Left lobe of liver (tissue), 2 donors: Measurements from ENCODE around the gene DVL1. TPM values are rescaled to one million over a fixed set of nuclear protein-coding genes. Genes with fewer than 3 reads are reported as not detected.

Experiments
- ATAC-seq: fragments of 200-7000 bp; cut with Tn5 transposase; one replicate; pipeline ENCODE4 v1.9.1; 2020; ENCODE audit warnings: mild to moderate bottlenecking, moderate library complexity
- DNase-seq: peaks from one replicate; pipeline ENCODE4 v3.0.0-alpha.2; 2020; ENCODE audit warnings: low spot score
- total RNA-seq: library from RNA; stranded (reverse); gene quantifications from one replicate; pipeline ENCODE4 v1.2.1, GENCODE V29; 2021
- donor health status: DM: no; HTN: no; CAD: no; lungs with moderate emphysema.
- donor health status: DM: no; HTN: yes; CAD: no.

The DVL1 gene
- total RNA-seq, 1 donor from 2014 or later, result 50.4 TPM

DNA sequence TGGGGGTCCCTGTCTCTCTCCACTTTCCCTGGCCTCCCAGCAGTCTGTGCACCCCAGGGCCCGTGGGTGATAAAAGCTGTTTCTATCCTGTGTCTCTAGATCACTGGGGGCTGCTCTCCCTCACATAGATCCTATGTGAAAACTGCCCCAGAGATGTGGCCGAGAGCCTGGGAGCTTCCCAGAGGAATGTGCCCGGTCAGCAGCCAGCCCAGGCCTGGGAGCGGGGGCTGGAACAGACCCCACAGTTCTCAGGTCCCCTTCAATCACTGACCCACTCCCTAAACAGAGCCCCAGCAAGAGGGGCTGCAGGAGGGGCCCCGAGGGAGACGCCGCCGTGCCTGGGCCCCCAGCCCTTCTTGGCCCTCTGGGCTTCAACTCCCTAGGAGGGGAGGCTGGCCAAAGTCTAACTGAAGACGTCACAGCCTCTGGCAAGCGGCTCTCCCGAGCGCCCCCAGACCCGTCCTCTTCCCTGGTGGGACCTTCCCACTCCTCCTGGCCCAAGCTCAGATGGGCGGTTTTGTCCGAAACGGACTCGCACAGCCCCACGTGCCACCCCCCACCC lies 8.7 kb upstream of the DVL1 start:
- peak; percentile 35 for DNase-seq
- ATAC-seq, result no peak

- no peak for ATAC-seq
- DNase-seq, result peak; percentile 45
Measured at GRCh38 chr1:1356796-1357401, 7.7 kb upstream of the DVL1 start.

DNA sequence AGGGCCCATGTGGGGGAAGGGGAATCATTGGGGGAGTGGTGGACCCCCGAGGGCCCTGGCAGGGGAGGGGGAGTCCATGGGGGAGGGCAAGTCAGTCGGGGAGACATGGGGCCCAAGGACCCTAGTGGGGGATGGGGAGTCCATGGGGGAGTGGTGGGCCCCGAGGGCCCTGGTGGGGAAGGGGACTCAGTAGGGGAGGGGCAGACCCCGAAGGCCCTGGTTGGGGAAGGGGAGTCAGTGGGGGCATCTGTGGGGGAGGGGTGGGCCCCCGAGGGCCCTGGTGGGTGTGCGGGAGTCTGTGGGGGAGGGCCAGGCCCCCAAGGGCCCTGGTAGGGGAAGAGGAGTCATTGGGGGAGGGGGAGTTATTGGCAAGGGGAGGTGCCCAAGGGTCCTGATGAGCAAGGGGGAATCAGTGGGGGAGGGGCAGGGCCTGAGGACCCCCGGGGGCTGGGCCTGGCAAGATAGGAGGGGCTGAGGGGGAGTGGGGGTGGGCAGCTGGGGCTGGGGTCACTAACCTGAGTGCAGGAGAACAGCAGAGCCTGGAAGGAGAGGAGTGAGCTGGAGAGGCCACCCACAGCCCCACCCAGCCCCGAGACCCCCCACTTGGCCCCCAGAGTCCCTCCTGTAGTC lies 7.1 kb upstream of the DVL1 start:
- no peak for ATAC-seq
- DNase-seq, result peak; percentile 40

GRCh38 chr1:1355416-1355815 lies 6.2 kb upstream of the DVL1 start:
- peak; percentile 44 for ATAC-seq
- peak; percentile 50 for DNase-seq

- peak; percentile 46 for DNase-seq
- ATAC-seq, result peak; percentile 2
Measured at GRCh38 chr1:1354271-1355247, 5.3 kb upstream of the DVL1 start.

DNA sequence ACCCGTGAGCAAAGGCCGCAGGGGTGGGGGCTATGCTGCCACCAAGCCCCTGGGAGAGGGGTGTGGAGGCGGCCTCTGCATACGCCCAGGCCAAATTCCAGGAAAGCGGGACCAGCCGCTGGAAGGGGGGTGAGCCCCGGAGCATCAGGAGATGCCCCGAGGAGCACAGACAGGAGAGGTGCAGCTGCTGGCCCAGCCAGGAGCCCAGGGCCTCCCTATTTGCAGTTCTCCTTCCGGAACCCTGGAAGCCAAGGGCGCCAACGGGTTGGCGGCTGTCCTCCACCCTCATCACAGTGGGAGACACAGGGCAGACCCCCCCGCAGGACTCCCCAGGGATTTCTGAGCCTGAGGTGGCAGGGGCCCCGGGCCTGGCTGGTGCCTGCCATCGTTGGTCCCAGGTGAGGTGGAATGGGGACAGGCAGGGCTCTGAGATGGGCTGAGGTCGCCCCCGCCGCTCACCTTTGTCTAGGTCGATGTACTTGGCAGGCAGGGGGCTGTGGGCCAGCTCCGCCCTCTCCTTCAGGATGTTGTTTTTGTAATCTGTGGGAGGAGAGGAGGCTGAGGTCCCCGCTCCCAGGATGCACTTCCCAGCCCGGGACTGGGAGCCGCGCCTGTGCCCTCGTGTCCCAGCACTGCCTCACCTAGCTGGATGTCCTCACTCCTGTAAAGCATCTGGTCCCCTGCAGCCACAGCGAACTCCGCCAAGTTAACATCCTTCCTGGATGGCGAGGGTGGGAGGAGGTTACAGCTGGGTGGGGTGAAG lies 4.4 kb upstream of the DVL1 start:
- ATAC-seq, result no peak

DNA sequence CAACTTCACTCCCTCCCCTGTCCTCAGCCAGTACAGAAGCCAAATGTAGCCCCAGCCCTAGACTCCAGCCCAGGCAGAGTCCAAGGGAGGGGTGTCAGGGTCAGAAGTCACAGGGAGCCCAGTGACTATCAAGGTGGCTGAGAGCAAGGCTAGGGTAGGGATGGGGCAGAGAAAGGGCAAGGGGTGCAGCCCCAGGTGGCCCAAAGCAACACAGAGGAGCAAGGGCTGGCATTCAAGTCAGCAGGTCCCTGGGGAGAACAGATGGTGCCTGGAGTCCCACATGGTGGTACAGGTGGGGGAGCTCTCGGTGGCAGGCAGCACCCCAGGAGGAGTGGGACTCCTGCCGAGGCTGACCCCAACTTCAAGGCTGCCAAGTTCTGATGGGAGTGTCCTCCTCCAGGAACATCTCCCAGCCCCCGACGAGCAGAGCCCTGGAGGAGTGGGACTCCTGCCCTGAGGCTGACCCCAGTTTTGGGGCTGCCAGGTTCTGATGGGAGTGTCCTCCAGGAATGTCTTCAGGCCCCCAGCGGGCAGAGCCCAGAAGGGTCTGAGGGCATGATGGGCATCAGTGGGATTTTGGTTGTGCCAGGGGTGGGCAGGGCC lies 3.7 kb upstream of the DVL1 start:
- DNase-seq (peak; percentile 45), ATAC-seq (no peak)

More for the DNA sequence above, 4.4 kb upstream of the DVL1 start:
- DNase-seq, result peak; percentile 45

- peak; percentile 49 for DNase-seq
- no peak for ATAC-seq
Measured at GRCh38 chr1:1351511-1352427, 2.6 kb upstream of the DVL1 start.

- peak; percentile 62 for DNase-seq
Measured at GRCh38 chr1:1348420-1349255, 580 bp downstream of the DVL1 start.

GRCh38 chr1:1347663-1348419 lies 1.4 kb downstream of the DVL1 start:
- DNase-seq (peak; percentile 83), ATAC-seq (peak; percentile 58)

More at GRCh38 chr1:1348420-1349255, 580 bp downstream of the DVL1 start:
- peak; percentile 1 for ATAC-seq

- DNase-seq (peak; percentile 45), ATAC-seq (no peak)
Measured at GRCh38 chr1:1347026-1347595, 2.1 kb downstream of the DVL1 start.

DNA sequence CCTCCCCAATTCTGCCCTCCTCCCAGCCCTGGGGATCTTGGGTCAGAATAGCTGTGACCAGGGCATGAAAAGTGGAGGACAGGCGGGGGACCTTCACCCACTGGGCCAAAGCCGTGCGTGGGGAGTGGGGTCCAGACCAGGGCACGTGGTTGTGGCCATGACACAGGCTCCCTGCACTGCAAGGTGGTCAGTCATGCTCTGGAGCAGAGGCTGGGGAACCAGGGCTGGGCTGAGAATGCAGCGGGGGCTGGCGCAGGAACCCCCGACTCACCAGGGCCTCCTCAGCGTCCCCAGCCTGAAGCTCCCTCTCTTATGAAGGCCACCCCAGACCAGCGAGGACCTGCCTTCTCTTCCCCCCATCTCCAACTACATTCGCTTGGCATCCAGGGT lies 2.7 kb downstream of the DVL1 start:
- DNase-seq (no peak), ATAC-seq (no peak)

DNA sequence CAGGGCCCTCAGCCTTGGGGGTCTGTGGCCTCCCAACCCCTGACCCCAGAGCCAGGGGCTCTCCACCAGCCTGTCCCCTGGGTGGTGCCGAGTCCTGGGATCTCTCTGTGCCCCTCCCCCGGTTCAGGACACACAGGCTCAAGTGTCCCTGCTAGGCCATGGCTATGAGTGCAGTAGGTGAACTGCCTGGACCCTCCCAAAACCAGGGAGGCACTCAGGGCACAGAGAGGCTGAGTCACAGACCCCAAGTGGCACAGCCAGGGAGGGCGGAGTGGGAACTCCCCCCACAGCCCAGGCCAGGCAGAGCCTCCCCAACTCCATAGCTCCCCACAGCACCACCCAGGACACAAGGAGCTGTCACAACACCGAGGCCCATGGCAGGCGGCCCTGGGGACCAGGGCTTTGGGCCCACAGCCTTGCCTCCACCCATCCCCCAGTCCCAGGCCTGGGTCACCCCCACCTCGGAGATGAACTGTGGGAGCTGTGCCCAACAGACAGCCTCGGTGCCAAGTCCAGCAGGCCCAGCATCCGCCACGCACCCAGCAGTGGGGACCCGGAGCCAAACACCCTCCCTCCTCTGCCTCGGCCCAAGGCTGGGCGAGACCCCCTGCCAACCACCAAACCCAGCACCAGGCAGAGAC lies 3.2 kb downstream of the DVL1 start:
- DNase-seq (peak; percentile 70), ATAC-seq (peak; percentile 3)

DNA sequence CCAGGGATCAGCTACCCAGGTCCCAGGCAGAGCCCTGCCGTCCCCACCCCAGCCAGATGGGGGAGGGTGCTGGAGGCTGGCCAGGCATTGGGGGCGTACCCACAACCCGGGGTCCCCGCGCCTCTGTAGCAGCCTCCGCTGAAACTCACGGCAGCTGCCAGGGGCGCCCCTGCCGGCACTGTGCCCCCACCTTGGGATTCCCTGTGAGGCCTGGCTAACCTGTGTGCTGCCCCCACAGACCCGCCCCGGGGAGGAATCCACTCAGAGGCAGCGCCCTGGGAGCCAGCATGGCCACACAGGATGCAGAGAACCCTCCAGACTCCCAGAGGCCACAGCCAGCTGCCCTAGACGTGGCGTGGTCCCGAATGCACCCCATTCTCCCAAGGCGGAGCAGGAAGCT lies 3.8 kb downstream of the DVL1 start:
- no peak for ATAC-seq
- peak; percentile 50 for DNase-seq

- ATAC-seq (peak; percentile 6), DNase-seq (peak; percentile 60)
Measured at GRCh38 chr1:1344655-1345361, 4.4 kb downstream of the DVL1 start.
